ENCODE data around the gene EEF2K.
A peak's percentile ranks its signal among the peaks of the same experiment; 100 is the strongest.

The EEF2K gene

DNA sequence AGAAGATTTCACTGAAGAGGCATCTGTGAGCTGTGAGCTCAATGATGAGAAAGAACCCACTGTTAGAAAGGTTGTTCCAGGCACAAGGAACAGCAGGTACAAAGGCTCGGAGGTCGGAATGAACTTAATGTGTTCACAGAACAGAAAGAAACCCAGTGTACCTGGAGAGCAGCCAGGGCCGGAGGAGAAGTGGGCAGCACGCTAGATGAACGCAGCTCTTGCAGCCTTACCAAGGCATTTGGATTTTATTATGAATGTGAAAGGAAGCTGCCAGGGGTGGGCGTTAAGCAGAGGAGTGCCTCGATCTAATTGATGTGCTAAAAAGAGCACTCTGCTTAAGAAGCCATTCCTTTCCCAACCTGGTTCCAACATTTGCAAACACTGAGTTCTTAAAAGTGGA, 19.0 kb downstream of the EEF2K start:
- Histone ChIP-seq H3K9me3 (ENCODE audit: control insufficient read depth, insufficient read depth, low read depth, low read length) (no peaks in the 10 kb centered on the region), H3K36me3 (ENCODE audit: control insufficient read depth, insufficient read depth, low read length) (peaks cover 4% of the 10 kb centered on the region), H3K9ac (ENCODE audit: low read length) (no peak overlapping the region), H3K4me3 (ENCODE audit: low read depth, low read length) (peak overlapping the region; percentile 1; the same call in 1 of the 2 replicates), H3K27me3 (ENCODE audit: control insufficient read depth, insufficient read depth, low read length) (no peaks in the 10 kb centered on the region), H3K27ac (ENCODE audit: low read depth, low read length) (peak overlapping the region; percentile 46; the same call in 1 of the 2 replicates), H3K4me1 (ENCODE audit: control insufficient read depth, insufficient read depth, low read length) (peaks cover 9% of the 10 kb centered on the region; the same call in 1 of the 2 replicates)

DNA sequence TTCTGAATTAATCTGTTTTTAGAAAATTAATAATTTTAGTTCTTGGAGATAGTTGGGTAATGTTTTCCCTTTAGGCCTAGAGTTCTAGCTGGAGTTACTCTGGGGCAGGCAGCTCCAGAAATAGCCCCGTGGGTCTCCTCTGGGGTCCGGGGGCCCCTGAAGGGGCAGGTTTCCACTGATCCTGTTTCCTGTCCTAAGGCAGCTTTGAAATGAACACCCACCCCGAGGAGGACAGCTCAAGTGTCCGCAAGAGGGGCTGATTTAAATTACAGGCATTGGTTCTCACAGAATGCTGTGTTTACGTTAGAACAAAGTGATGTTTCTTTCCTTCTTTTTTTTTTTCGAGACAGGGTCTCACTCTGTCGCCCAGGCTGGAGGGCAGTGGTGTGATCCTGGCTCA, 23.8 kb downstream of the EEF2K start:
- Histone ChIP-seq H3K27ac (ENCODE audit: low read depth, low read length) (no peak overlapping the region), H3K27me3 (ENCODE audit: control insufficient read depth, insufficient read depth, low read length) (no peaks in the 10 kb centered on the region), H3K9ac (ENCODE audit: low read length) (no peak overlapping the region), H3K4me1 (ENCODE audit: control insufficient read depth, insufficient read depth, low read length) (peaks cover 9% of the 10 kb centered on the region; the same call in 1 of the 2 replicates), H3K9me3 (ENCODE audit: control insufficient read depth, insufficient read depth, low read depth, low read length) (no peaks in the 10 kb centered on the region), H3K4me3 (ENCODE audit: low read depth, low read length) (no peak overlapping the region), H3K36me3 (ENCODE audit: control insufficient read depth, insufficient read depth, low read length) (peaks cover 4% of the 10 kb centered on the region)

DNA sequence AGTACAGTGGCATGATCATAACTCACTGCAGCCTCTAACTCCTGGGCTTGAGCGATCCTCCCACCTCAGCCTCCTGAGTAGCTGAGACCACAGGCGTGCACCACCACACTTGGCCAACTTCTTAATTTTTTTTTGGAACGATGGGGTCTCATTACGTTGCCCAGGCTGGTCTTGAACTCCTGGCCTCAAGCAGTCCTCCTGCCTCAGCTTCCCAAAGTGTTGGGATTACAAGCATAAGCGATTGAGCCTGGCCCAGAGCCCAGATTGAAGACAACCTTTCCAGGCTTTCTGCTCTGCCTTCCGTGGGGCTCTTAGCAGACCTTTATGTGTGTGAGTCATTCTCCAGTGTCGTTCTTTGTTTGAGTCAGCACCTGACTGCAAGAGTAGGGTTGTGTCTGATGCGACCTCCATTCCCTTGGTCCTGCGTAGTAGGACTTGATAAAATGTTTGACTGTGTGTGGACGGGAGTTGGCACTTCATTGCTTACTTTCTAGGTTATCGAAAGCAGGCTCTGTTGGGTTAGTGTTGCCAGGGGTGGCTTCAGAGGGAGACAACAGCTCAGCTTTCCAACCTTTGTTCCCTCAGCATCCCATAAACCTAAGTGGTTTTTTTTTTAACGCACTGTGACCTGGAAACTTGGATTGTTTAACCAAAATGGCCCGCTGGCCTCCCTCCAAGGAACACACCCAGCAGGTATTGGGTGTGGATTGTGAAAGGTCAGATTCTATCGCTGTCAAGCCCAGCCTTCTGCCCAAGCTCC, 26.4 kb downstream of the EEF2K start:
- no peaks in the 10 kb centered on the region for H3K9me3 ChIP-seq (ENCODE audit: control insufficient read depth, insufficient read depth, low read depth, low read length)
- H3K9ac ChIP-seq (ENCODE audit: low read length), result no peak overlapping the region
- H3K4me1 ChIP-seq (ENCODE audit: control insufficient read depth, insufficient read depth, low read length), result no peaks in the 10 kb centered on the region
- no peaks in the 10 kb centered on the region for H3K27me3 ChIP-seq (ENCODE audit: control insufficient read depth, insufficient read depth, low read length)
- H3K4me3 ChIP-seq (ENCODE audit: low read depth, low read length), result no peak overlapping the region
- no peak overlapping the region for H3K27ac ChIP-seq (ENCODE audit: low read depth, low read length)
- peaks cover 4% of the 10 kb centered on the region for H3K36me3 ChIP-seq (ENCODE audit: control insufficient read depth, insufficient read depth, low read length)

DNA sequence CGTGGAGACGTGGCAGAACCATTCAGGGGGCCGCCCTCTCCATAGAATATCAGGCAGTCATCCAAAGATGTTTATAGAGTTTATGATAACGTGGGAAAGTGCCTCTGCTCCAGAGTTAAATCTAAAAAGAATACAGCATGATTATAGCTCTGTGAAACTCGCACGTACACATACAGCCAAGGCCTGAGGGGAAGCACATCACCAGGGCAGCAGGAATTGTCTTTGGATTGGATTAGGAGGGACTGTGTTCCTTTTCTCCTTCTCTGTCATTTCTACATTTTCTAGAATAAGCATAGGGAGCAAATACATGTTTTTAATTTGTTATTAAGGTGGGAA, 26.9 kb downstream of the EEF2K start:
- Histone ChIP-seq H3K4me3 (ENCODE audit: low read depth, low read length) (no peak overlapping the region), H3K36me3 (ENCODE audit: control insufficient read depth, insufficient read depth, low read length) (peaks cover 4% of the 10 kb centered on the region), H3K9ac (ENCODE audit: low read length) (no peak overlapping the region), H3K9me3 (ENCODE audit: control insufficient read depth, insufficient read depth, low read depth, low read length) (no peaks in the 10 kb centered on the region), H3K27me3 (ENCODE audit: control insufficient read depth, insufficient read depth, low read length) (no peaks in the 10 kb centered on the region), H3K4me1 (ENCODE audit: control insufficient read depth, insufficient read depth, low read length) (no peaks in the 10 kb centered on the region), H3K27ac (ENCODE audit: low read depth, low read length) (no peak overlapping the region)

DNA sequence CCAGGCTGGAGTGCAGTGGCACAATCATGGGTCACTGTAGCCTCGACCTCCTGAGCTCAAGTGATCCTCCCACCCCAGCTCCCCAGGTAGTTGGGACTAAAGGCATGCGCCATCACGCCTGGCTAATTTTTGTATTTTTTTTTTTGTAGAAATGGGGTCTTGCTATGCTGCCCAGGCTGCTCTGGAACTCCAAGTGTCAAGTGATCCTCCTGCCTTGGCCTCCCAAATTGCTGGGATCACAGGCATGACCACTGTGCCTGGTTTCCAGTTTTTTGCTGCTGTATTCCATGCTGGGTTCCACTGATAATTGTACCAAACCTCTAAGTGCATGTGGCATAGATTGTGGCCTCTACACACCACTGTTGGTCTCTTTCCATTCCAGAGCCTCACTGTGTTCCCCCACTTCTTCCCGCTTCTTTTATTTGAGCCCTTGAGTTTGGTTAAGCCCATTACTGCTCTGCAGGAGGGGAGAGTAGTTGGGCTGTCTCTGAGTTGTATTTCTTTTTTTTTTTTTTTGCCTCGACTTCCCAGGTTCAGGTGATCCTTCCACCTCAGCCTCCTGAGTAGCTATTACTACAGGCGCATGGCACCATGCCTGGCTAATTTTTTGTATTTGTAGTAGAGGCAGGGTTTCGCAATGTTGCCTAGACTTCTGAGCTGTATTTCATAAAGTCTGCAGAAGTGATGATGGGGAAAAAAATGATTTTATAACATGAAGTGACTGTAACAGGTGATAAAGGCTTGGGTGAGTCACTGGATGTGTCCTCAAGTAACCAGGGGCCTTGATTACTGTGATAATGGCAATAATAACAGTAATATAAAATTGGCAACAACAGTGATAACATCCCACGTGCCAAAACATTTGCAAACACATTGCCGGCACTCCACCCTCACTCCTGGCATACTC, 30.0 kb downstream of the EEF2K start:
- no peak overlapping the region for H3K9ac ChIP-seq (ENCODE audit: low read length)
- H3K4me3 ChIP-seq (ENCODE audit: low read depth, low read length), result no peak overlapping the region
- H3K9me3 ChIP-seq (ENCODE audit: control insufficient read depth, insufficient read depth, low read depth, low read length), result no peaks in the 10 kb centered on the region
- H3K4me1 ChIP-seq (ENCODE audit: control insufficient read depth, insufficient read depth, low read length), result no peaks in the 10 kb centered on the region
- H3K27ac ChIP-seq (ENCODE audit: low read depth, low read length), result no peak overlapping the region
- no peaks in the 10 kb centered on the region; the same call in 1 of the 2 replicates for H3K36me3 ChIP-seq (ENCODE audit: control insufficient read depth, insufficient read depth, low read length)
- no peaks in the 10 kb centered on the region for H3K27me3 ChIP-seq (ENCODE audit: control insufficient read depth, insufficient read depth, low read length)

DNA sequence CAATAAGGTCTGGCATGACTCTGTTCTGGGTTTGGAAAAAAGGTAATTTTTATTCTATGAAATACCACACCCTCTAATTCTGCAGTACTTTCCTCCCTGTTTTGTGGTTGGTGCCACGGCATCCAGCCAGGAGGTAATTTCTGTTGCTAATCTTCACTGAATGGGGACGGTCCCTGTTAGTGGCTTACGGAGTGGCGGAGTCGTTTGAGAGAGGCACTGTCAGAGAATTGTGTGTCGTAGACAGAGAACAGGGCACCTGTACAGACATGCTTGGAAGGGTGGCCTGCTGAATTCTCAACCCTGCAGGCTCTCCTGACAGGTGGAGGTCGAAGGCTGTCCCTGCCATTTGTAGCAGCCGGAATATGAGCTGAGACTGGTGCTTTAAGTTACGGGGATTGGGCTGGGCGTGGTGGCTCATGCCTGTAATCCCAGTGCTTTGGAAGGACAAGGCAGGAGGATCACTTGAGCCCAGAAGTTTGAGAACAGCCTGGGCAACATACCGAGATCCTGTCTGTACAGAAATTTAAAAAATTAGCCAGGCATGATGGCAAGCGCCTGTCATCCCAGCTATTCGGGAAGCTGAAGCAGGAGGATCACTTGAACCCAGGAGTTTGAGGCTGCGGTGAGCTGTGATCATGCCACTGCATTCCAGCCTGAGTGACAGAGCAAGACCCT, 33.2 kb downstream of the EEF2K start:
- Histone ChIP-seq H3K27ac (ENCODE audit: low read depth, low read length) (no peak overlapping the region), H3K9ac (ENCODE audit: low read length) (no peak overlapping the region), H3K4me1 (ENCODE audit: control insufficient read depth, insufficient read depth, low read length) (no peaks in the 10 kb centered on the region), H3K4me3 (ENCODE audit: low read depth, low read length) (no peak overlapping the region), H3K36me3 (ENCODE audit: control insufficient read depth, insufficient read depth, low read length) (peaks cover under 1% of the 10 kb centered on the region; the same call in 1 of the 2 replicates), H3K27me3 (ENCODE audit: control insufficient read depth, insufficient read depth, low read length) (no peaks in the 10 kb centered on the region), H3K9me3 (ENCODE audit: control insufficient read depth, insufficient read depth, low read depth, low read length) (no peaks in the 10 kb centered on the region)

DNA sequence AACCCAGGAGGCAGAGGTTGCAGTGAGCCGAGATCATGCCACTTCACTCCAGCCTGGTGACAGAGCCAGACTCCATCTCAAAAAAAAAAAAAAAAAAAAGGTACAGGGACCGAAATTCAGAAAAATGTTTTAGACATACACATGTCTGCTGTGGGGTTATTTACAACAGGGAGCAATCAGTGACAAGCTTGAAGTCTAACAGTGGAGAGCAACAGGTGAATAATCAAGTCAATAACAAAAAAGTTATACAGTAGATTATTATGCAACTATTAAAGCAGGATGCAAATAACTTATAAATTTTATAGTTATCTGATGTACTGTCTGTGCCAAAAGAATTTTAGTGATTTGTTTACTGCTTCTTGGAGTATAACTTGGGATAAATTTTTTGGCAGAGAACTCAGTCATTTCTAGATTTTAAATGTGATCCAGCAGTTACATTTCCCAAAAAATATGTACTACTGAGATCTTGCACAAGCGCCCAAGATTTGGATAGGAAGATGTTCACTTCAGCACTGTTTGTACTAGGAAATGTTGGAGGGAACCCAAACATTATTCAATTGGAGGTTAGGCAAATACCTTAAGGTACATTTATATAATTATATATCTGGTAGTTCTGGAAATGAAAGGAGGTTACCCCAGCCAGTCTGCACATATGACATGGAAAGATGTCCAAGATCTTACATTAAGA, 34.1 kb downstream of the EEF2K start:
- peaks cover 5% of the 10 kb centered on the region; the same call in 1 of the 2 replicates for H3K36me3 ChIP-seq (ENCODE audit: control insufficient read depth, insufficient read depth, low read length)

DNA sequence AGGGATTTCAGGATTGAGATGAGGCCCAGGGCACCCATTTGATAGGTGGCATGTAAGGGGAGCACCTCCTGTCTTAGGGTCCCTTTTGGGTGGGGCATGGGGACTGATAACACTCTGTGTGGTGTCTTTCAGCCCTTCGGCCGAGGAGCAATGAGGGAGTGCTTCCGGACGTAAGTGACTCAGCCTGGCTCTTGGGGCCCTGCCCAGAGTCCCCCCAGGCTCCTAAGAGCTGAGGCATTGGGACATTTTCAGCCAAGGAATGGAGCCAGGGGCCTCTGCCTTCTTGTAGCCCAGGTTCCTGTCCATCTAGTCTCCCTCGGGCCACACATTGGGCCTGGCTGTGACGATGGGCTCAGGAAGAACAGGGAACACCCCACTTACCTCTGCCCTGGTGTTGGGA, 44.4 kb downstream of the EEF2K start:
- H3K9me3 ChIP-seq (ENCODE audit: control insufficient read depth, insufficient read depth, low read depth, low read length), result peaks cover 6% of the 10 kb centered on the region
- no peaks in the 10 kb centered on the region for H3K27me3 ChIP-seq (ENCODE audit: control insufficient read depth, insufficient read depth, low read length)
- no peaks in the 10 kb centered on the region for H3K4me1 ChIP-seq (ENCODE audit: control insufficient read depth, insufficient read depth, low read length)
- H3K27ac ChIP-seq (ENCODE audit: low read depth, low read length), result no peak overlapping the region
- H3K4me3 ChIP-seq (ENCODE audit: low read depth, low read length), result no peak overlapping the region
- no peak overlapping the region for H3K9ac ChIP-seq (ENCODE audit: low read length)
- H3K36me3 ChIP-seq (ENCODE audit: control insufficient read depth, insufficient read depth, low read length), result peaks cover 47% of the 10 kb centered on the region

More for the DNA sequence above, 34.1 kb downstream of the EEF2K start:
- H3K27ac ChIP-seq (ENCODE audit: low read depth, low read length), result no peak overlapping the region
- no peak overlapping the region for H3K4me3 ChIP-seq (ENCODE audit: low read depth, low read length)
- no peaks in the 10 kb centered on the region for H3K4me1 ChIP-seq (ENCODE audit: control insufficient read depth, insufficient read depth, low read length)
- no peak overlapping the region for H3K9ac ChIP-seq (ENCODE audit: low read length)
- no peaks in the 10 kb centered on the region for H3K9me3 ChIP-seq (ENCODE audit: control insufficient read depth, insufficient read depth, low read depth, low read length)
- H3K27me3 ChIP-seq (ENCODE audit: control insufficient read depth, insufficient read depth, low read length), result no peaks in the 10 kb centered on the region

DNA sequence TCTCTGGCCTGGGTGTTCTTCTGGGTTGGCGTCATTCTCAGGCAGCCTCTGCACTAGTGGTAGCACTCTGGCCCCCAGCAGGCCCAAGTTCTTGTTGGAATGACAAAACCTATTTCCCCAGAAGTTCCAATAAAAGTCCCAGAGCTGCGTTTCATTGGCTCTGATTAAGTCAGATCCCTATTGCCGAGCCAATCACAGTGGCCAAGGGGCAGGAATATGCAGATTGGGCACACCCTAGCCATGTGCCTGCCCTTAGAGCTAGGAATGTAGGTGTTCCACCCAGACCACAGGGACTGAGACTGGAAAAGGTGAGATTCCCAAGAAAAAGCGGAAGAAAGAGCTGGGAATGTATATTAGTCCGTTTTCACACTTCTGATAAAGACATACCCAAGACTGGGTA, 46.2 kb downstream of the EEF2K start:
- Histone ChIP-seq H3K36me3 (ENCODE audit: control insufficient read depth, insufficient read depth, low read length) (peaks cover 52% of the 10 kb centered on the region), H3K27me3 (ENCODE audit: control insufficient read depth, insufficient read depth, low read length) (no peaks in the 10 kb centered on the region), H3K4me3 (ENCODE audit: low read depth, low read length) (no peak overlapping the region), H3K9ac (ENCODE audit: low read length) (no peak overlapping the region), H3K9me3 (ENCODE audit: control insufficient read depth, insufficient read depth, low read depth, low read length) (peaks cover 6% of the 10 kb centered on the region), H3K27ac (ENCODE audit: low read depth, low read length) (no peak overlapping the region), H3K4me1 (ENCODE audit: control insufficient read depth, insufficient read depth, low read length) (no peaks in the 10 kb centered on the region)

DNA sequence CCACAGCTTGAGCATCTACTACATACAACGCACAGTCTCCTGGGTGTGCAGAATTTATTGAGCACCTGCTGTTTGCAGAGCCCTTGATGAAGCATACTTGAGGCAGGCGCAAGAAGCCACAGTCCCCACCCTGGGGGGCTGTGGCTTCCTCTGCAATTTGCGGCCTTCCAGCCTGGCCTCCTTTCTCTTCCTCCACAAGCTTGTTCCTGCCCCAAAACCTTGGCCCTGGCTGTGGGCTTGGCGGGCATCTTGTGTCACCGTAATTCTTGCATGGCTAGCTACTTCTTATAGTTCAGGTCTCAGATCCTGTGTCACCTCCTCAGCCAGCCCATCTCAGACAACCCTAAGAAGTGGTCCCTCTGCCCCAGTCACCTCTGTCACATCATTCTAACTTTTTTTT, 47.2 kb downstream of the EEF2K start:
- Histone ChIP-seq H3K9me3 (ENCODE audit: control insufficient read depth, insufficient read depth, low read depth, low read length) (peaks cover 6% of the 10 kb centered on the region), H3K4me1 (ENCODE audit: control insufficient read depth, insufficient read depth, low read length) (no peaks in the 10 kb centered on the region), H3K27me3 (ENCODE audit: control insufficient read depth, insufficient read depth, low read length) (no peaks in the 10 kb centered on the region), H3K9ac (ENCODE audit: low read length) (no peak overlapping the region), H3K4me3 (ENCODE audit: low read depth, low read length) (no peak overlapping the region), H3K36me3 (ENCODE audit: control insufficient read depth, insufficient read depth, low read length) (peaks cover 61% of the 10 kb centered on the region), H3K27ac (ENCODE audit: low read depth, low read length) (no peak overlapping the region)
